ENCODE measurements around the gene PIK3R4.

Gene PIK3R4

DNA sequence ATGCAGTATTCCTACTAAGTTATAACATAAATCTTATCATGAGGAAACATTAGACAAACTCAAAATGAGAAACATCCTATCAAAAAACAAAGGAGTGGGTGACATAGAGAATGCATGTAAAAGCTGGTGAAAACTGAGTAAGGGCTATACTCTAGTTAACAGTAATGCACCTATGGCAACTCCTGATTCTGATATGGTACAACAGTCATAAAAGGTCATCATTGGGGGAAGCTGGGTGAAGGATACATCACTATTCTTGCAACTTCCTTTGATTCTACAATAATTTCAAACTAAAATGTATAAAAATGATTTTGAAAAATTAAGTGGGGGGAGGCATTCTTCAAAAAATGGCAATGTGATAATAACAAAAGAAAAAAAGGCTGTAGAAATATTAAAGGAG is 6.8 kb downstream of the PIK3R4 start:
- DNase-seq = no peak

DNA sequence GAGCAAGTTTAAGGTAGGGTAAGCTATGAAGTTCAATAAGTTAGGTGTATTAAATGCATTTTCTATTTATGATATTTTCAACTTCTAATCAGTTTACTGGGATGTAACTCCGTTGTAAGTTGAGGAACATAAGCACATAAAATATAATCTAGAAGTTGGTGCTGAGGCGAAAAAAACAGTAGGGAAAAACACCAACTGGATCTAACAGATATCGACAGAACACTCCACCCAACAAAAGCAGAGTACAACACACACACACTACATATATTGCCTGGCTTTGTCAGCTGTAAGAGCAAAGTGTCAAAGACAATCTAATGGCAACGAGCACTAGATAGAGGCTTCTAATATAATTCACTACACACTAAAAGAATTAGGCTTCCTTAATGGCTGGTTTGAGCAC is 8.4 kb downstream of the PIK3R4 start:
- no peak for DNase-seq

DNA sequence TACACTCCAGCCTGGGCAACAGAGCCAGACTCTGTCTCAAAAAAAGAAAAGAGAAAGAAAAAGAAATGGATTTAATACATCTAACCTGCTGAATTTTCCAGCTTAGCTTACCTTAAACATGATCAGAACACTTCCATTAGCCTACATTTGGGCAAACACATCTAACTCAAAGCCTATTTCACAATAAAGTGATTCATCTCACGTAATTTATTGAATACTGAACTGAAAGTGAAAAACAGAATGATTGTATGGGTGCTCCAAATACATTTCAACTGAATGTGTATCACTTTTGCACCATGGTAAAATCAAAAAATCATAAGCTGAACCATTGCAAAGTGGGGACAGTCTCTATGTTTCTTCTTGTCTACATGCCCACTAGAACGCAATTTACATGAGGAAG is 9.0 kb downstream of the PIK3R4 start:
- DNase-seq = no peak

DNA sequence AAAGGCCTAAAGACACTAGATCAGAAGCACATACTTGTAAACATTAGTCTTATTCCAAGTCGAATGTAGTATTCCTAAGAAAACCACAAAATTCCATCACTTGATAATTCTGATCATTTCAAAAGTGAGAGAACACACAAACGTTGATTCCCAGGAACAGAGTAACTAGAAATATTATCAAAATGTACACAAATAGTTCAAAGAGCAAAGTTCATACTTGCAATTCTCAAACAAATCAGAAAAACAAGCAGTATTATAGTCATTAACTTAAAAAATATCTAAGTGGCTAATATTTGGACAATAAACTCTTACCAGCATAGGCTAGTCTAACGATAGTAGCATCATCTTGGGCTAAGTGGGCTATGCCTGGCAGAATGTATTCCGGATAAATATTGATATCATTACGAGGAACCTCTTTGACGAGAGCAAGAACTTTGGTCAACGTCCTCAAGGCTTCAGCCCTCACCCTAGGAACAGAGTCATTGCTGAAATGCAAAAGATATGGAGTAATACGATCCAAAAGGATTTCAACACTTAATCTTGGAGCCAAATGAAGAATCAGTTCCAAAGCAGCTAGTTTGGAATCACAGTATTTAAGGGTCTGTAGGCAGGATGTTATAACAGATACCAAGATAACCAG is 13.3 kb downstream of the PIK3R4 start:
- DNase-seq = no peak

DNA sequence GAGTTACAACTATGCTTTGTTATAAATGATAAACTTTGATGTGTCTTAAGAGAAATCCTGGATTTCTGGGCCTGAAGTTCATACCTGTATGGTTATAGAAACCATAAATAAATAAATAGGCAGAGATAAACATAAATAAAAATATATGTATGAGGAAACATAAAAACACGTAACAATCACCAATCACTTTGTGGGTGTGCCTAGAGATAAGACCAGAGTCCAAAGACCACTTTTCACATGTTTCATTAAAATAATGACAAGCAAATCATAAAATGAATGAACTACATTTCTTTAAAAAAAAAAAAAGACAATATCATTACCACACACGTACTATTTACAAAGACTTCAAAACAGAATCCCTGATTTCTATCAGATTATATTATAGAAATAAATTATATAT is 14.1 kb downstream of the PIK3R4 start:
- no peak for DNase-seq

DNA sequence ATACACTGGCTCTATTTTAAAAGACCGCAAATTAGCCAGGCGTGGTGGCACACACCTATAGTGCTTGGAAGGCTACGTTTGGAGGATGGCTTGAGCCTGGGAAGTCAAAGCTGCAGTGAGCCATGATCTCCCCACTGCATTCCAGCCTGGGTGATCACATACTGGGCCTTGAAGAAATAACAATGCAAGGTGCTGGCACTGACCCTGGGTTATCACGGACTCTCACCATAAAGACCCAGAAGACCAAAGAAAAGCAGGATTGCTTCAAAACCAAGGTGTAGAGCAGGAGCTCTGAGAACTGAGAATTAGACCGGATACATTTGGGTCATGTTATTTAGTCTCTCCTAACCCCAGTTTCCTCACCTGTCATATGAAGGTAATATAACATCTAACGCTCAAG is 14.8 kb downstream of the PIK3R4 start:
- no peak for DNase-seq

DNA sequence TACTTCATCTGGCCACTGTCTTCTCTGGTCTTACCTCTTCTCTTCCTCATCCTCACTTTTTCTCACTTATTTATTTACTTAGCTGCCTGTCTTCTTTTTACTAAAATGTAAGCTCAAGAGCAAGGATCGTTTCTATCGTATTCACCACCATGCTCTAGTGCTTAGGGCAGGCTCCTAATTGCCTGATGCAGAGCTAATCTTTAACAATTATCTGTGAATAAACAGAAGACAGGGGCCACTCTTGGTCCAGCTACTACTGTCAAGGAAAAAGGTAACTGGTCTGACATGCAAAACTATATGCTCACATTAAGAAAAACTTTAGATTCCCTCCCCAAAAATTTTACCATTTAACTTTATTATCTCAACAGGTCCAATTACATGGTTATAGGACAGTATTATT is 17.5 kb downstream of the PIK3R4 start:
- no peak for DNase-seq

DNA sequence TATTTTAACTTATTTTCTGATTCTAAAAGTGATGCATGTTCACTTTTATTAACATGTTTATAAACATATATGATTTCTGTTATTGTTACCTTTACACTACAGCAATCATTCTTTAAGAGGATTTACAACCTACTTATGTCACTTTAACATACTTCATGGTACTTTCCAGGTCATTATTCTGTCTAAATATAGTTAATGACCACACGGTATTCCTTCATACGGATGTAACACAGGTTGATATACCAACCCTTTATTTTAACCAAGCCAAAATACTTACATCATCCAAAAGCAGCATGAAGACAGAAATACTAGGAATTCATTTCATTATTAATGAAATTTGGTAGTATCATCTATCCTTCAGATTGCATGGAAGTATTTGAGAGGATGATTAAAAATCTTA is 18.6 kb downstream of the PIK3R4 start:
- DNase-seq = no peak

DNA sequence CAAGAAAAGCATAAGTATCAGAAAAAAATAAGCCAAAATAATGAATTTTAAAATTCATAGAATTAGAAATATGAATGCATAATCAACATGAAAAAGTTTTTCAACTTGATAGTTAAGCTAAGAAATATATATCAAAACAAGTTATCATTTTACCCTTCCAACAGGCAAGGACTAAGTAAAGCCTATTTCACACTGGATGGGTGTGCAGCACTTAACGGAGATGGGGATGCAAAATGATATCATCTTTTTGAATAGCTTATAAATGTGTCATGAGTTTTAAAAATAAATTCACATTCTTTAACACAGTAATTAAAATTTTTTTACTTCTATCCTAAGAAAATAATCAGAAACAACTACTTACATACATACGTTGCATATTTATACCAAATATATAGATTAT is 20.9 kb downstream of the PIK3R4 start:
- DNase-seq = no peak

DNA sequence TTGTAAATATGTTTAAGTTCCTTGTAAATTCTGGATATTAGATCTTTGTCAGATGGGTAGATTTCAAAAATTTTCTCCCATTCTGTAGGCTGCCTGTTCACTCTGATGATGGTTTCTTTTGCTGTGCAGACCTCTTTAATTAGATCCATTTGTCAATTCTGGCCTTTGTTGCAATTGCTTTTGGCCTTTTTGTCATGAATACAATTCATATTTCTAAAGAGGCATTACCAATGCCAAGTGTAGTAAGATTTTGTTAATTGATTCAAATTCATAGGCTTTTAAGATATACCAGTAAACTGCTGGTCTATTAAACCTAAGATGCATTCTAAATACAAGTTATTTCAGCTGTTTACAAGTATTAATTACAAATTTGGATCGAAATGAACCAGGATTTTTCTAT is 31.0 kb downstream of the PIK3R4 start:
- no peak for DNase-seq

DNA sequence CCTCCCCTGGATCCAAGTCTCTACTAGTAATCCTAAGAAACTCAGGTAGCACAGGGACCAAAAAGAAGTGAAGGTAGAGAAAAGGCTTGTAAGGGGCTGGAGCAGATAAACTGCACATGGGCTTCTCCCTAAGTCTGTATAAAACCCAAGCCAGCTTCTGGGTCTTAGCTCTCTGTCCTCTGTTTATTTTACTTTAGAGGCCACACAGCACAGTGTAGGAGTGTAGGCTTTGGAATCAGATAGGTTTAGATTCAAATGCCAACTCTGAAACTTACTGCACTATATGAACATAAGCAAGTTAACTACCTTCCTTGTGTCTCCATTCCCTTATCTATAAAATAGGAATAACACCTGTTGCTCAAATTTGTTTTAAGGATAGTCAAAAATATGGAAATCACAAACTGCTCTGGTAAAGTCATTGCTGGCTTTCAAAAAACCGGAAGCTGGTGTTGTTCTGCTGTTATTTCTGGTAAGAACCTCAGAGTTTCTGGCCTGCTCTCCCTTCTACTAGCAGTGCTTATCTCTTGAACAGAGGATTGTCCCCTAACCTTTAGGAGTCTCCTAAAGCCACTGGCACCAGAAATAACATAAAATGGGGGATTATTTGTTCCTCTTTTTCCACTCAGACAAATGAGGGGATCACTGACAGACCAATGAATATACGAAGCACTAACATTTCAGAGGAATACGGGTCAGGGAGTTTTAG is 33.8 kb downstream of the PIK3R4 start:
- DNase-seq = no peak

DNA sequence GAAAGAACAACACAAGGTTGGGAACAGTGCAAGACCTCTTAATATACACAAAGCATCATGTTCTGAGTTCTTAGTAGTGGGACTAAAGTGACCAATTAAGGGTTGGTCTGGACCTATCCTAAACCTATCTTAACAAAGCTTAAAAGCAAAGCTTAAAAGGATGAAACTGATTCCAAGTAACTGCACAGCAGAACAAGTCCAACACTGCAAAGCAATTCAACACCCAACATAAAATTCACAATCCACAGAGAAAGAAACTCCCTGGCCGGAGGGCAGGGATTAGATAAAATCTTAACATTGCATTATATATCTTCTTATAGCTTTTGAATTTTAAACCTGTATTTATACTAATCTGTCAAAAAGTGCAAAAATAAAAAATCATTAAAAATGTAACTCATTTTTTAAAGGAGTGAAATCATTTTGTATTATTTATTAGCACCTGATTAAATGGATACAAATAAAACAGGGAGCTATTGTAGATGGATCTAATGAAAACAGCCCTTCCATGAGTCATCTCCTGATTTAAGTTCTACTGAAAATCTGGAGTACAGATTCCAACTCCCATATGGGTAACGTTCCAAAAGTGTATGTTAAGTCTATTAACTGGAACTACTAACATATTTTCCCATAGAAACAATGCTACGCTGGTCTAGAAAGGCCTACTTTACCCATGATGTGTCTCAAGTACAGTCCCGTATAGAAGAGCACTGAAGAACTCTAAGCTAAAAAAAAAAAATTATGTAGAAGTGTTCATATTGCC is 34.9 kb downstream of the PIK3R4 start:
- no peak for DNase-seq

DNA sequence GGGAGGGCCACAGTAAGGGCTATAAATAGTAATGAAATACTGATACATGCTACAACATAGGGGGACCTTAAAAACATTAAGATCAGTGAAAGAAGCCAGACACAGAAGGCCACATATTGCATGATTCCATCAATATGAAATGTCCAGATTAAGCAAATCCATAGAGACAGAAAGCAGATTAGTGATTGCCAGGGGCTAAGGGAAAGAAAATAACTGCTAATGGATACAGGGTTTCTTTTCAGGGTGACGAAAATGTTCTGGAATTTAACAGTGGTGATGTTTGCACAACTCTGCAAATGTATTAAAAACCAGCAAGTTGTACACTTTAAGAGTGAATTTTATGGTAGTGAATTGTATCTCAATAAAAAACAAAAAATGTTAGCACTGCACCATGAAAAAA is 37.0 kb downstream of the PIK3R4 start:
- DNase-seq = no peak

DNA sequence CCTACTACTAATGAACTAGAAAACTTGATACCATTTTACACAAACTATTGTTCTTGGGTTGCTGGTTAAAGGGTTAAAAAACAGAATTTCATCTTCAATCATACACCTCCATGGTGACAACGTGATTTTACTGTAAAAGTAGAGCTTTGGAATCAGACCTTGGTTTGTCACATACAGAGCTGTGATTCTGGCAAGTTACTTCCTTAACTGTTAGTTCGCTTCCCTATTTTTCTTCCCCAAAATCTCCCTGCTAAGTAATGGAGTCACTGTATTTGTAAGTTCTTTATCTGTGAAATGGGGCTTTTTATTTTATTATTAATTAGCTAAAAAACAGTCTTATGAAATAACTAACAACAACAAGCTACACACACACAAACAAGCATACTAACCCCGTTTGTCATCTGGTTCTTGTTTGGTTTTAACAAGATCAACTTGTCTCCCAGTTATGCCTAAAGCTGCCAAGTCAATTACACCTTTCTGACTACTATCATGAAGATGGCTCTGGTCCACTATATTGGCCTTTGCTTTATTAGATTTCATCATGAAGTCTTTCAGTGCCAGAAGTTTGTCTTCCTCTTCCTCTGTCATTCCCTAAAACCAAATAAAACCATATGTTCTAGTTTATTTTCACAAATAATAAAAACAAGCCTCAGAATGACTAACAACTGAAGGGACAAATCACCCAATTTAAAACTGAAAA is 38.6 kb downstream of the PIK3R4 start:
- no peak for DNase-seq

DNA sequence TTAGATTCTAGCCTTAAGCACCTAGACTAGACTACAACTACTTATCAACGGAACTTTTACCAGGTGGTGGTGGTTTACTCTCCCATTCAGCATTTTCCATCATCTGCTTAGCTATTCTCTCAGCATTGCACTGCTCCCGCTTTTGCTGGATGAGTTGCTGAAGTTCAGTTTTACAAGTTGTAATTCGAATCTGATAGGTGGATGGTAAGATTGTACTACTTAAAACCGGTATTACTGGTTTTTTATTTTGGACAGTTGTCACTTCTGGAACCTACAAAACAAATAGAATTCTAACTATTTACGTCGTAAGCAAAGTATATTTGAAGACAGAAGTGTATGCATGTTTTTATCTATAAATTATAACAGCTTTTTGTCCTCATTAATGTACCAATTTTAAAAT is 41.1 kb downstream of the PIK3R4 start:
- DNase-seq = no peak

DNA sequence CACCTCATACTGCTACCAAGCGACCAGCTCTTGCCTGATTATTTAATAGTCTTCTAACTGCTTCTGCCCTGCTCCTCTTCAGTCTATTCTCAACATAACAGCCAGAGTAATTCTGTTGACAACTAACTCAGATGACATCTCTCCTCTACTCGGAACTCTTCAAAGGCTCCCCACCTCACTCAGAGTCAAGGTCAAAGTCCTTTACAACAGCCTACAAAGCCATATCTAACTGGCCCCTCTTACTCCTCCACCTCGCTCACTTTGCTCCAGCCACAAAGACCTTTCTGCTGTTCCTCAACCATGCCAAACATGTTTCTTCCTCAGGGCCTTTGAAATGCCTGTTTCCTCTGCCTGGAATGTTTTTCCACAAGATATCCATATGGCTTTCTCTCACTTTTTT is 43.6 kb downstream of the PIK3R4 start:
- DNase-seq = no peak

DNA sequence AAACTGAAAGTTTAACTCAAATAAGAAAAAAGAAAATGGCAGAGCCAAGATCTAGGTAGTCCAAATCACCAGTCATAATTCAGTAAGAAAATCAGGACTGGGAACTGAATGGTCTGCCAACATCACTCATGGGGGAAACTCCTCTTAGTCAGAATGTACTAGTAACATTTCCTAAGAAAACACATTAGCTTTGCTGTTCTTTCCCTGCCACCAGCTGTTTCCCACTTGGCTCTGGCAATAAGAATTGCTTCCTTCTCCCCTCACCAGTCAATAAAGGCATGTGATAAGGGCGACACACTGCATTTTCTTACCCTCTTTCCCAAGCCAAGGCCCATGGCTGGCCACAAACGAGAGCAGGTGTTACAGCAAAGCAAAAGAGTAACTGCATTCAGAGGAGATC is 46.1 kb downstream of the PIK3R4 start:
- DNase-seq = no peak

DNA sequence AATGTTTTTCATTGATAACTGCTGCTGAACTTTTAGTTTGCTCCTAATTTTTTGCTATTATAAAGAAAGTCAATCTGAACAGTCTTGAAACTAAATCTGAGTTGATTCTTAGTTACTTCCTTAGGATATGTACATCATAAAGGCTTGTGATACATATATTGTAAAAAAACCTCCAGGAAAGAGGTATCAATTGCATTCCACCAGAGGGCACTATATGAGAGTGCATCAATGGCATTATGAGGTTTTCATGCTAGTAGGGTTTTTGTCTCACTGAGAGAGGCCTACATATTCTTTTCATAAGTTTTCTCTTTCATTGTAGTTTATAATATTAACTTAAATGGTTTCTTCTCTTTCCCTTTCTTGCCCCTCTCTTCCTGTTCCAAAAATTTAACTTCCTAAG is 46.9 kb downstream of the PIK3R4 start:
- DNase-seq = peak; percentile 20

DNA sequence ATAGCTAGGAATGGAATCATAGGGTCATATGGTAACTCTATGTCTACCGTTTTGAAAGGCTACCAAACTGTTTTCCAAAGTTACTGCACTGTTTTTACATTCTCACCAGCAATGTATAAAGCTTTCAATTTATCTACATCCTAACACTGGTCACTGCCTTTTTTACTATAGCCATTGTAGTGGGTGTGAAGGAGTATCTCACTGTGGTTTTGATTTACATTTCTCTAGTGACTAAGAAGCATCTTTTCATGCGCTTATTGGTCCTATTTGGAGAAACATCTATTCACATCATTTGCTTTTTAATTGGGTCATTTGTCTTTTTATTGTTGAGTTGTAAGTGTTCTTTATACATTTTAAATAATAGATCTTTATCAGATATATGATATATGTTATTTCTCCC is 53.3 kb downstream of the PIK3R4 start:
- no peak for DNase-seq

DNA sequence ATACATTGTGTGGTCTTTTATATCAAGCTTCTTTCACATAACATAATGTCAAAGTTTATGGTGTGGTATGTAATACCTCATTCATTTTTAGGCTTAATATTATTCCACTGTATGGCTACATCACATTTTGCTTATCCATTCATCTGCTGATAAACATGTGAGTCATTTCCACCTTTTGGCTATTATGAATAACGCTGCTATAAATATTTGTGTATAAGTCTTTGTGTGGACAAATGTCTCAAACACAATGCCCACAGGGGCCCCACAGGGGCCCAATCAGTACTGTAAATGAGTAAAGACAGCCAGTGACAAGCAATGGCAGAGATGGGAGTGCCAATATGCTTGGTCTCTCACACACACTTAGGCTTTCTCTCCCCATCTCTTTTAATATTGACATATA is 54.2 kb downstream of the PIK3R4 start:
- DNase-seq = no peak

DNA sequence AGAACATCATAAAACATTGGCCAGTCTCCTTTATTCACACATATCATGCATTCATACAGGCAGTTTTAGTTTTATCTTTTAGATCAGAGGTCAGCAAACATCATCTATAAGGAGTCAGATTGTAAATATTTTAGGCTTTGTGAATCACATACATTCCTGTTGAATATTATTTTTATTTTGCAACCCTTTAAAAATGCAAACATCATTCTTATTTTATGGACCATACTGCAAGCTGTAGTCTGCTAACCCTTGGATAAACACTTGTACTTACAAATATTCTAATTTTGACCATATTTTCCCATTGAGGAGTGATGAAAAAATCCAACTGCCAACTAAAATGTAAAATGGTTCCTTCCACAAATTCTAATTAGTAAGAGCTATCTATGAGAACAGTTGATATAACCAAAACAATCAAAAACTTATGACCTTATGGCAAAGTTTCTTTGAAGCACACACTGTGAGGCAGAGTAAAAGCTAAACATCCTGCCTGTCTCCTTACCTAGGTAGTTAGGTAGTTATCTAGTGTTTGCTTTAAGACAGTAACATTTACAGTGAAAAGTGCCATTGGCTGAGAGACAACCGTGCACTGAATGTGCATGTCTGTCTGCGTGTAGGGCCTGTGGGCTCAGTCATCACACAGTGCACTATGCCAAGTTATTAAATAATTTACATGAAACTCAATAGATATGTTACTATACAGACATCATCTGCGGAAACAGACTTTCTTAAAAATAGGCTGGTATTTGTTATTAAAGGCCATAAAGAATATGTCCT is 57.7 kb downstream of the PIK3R4 start:
- no peak for DNase-seq

DNA sequence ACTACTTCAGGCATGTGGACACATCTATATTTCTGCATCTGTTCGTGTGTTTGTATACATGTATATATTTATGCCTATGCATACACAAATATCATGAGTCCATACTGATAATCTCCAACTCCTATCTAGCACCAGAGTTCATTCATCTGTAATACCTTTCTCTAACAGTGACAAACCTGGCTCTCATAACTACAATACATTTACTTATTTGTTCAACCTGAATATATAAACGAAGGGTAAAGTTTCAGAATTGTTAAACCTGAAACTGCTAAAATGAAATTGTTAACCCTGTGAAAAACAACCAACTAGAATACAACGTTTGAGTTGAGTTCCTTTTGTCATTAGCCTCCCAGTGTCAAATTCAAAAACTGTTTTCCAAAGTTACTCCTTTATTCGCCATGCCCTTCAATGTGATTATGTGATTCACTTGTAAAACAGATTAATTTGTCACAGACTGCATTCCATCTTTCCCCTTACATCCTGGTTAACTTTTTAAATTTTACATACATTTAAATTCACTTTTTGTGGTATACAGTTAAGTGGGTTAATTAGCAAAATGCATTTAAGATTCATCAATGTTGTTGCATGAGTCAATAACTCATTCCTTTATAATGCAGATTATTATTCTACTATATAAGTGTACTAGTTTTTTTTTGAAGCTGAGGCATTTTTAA is 58.5 kb downstream of the PIK3R4 start:
- DNase-seq = no peak
